Mucosa of rectum (tissue), 2 donors: ENCODE results near the gene ST6GALNAC6.
"Not testable (repeated sequence)": the region's sequence is repeated elsewhere in the genome, so short reads cannot be mapped to it uniquely, and the experiment has no call there.

Experiments
- H3K27ac ChIP-seq, 2 donors: one replicate each; pipeline ENCODE4 v1.7.0; 2013; ENCODE audit warnings: inconsistent platforms in 2 of 2, low read depth in 2 of 2, low read length in 2 of 2
- H3K27me3 ChIP-seq, 2 donors: one replicate each; pipeline ENCODE4 v1.7.0; 2013; ENCODE audit warnings: low read length in 2 of 2; ENCODE audit not compliant: control insufficient read depth in 2 of 2, insufficient read depth in 2 of 2
- H3K36me3 ChIP-seq, 2 donors: one replicate each; pipeline ENCODE4 v1.7.0; 2013; ENCODE audit warnings: low read length in 2 of 2; ENCODE audit not compliant: control insufficient read depth in 2 of 2, insufficient read depth in 2 of 2
- H3K4me1 ChIP-seq, 2 donors: one replicate each; pipeline ENCODE4 v1.7.0; 2013; ENCODE audit warnings: low read length in 2 of 2, mild to moderate bottlenecking in 1 of 2; ENCODE audit not compliant: control insufficient read depth in 2 of 2, insufficient read depth in 2 of 2
- H3K4me3 ChIP-seq, 2 donors: one replicate each; pipeline ENCODE4 v1.7.0; 2013; ENCODE audit warnings: low read length in 2 of 2
- H3K9ac ChIP-seq, 2 donors: one replicate each; pipeline ENCODE4 v1.7.0; 2013; ENCODE audit warnings: low read length in 2 of 2, low read depth in 1 of 2, mild to moderate bottlenecking in 1 of 2
- H3K9me3 ChIP-seq, 2 donors: one replicate each; pipeline ENCODE4 v1.7.0; 2013; ENCODE audit warnings: low read length in 2 of 2; ENCODE audit not compliant: control insufficient read depth in 2 of 2
- donor health status: healthy.
- donor health status: Normal muscosa, but diverticular disease.

Gene ST6GALNAC6

DNA sequence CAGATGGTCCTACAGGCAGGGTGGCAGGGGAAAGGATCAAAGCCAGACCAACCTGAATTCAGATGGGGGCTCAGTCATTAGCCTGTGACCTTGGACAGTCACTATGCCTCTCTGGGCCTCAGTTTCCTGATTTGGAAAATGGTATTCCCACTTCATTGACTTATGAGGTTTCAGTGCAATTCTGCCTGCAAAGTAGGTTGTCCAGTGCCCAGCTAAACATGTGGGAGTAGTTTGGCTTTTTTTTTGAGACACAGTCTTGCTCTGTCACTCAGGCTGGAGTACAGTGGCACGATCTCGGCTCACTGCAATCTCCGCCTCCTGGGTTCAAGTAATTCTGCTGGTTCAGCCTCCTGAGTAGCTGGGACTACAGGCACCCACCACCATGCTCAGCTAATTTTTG lies 62.8 kb downstream of the ST6GALNAC6 start:
- H3K36me3 ChIP-seq, H3K9me3 ChIP-seq, H3K4me3 ChIP-seq, H3K27me3 ChIP-seq: not testable (repeated sequence)
- peak overlapping the region; percentile 78 to 81 for H3K27ac ChIP-seq
- peak overlapping the region in 1 of 2 donors; percentile 34 for H3K9ac ChIP-seq
- H3K4me1 ChIP-seq, result peaks cover 19 to 29% of the 10 kb centered on the region in 2 donors

DNA sequence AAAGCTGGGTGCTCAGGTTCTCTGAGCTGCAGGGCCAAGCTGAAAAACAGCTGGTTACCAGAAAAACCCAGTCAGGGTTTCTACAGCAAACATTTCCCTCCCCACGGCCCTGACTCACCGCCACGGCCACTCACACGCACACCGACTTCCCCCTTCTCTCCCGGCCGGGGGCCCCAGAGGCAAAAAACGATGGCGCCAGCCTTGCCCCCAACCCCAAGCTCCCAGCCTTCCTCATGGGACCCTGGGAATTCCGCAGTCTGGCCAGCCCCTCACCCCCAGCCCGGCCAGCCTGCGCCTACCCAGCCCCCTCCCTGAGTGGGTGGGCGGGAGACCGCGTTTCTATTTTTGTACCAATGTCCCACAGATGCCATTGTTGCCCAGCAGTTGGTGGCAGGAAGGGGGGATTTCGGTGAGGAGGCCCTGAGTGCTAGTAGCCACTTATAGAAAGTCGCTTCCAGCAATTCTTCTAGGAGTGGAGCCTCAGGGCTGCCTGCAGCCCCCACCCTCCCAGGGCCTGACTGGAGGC lies 63.3 kb downstream of the ST6GALNAC6 start:
- H3K4me1 ChIP-seq, result peaks cover 19 to 29% of the 10 kb centered on the region in 2 donors
- peaks cover 2% of the 10 kb centered on the region in 2 donors for H3K27me3 ChIP-seq
- H3K9ac ChIP-seq, result peak overlapping the region; percentile 34 to 35
- no peak overlapping the region for H3K4me3 ChIP-seq
- H3K9me3 ChIP-seq, result no peaks in the 10 kb centered on the region
- H3K27ac ChIP-seq, result peak overlapping the region; percentile 78 to 81
- H3K36me3 ChIP-seq, result no peaks in the 10 kb centered on the region
